Mucosa of gallbladder (tissue), 1 donor: ENCODE measurements around the gene FLT1. TPM values are rescaled to one million over a fixed set of nuclear protein-coding genes. Genes with fewer than 3 reads are reported as not detected.

Experiments used
- DNase-seq: peaks from one replicate; pipeline ENCODE4 v3.0.0-alpha.2; 2020; ENCODE audit warnings: low spot score
- total RNA-seq: library from RNA; stranded (reverse); gene quantifications from one replicate; pipeline ENCODE4 v1.2.1, GENCODE V29; 2021
- donor health status: DM: no; HTN: no; CAD: no.

FLT1 gene
- total RNA-seq, 1 donor from 2014 or later: 23.6 TPM

DNA sequence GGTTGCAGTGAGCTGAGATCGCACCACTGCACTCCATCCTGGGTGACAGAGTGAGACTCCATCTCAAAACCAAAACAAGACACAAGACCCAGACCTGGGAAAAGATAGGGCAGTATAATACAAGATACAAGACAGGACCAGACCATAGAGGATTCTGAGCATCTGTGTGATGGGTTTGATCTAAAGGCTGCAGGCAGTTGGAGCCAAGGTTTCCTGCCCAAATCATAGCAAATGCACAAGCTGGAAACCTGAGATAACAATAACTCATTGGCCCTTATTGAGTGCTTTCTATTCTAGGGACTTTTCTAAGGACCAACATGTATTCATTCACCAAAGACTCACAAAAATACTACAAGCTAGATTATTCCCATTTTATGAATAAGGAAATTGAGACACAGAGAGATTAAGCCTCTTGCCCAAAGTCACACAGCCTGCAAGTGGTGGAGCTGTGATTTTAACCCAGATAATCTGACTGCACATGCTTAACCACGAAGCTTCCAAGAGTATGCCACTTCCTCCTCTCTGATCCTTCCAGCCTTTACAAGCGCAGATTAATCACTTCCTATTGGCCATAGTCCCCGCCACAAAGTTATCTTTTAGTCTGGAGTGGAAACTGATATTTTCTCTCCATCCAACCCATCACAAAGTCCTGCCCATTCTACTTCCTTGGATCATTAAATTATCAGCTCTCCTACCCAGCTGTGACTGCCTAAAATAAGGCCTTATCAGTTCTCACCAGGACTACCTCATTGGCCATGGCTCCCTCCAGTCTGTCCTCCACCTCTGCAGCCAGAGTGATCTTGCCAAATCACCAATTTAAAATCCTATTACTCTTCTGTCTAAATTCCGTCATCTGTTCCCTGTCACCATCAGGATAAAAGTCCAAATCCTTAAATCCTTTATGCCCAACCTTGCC is 147.2 kb downstream of the FLT1 start:
- DNase-seq: no peak

DNA sequence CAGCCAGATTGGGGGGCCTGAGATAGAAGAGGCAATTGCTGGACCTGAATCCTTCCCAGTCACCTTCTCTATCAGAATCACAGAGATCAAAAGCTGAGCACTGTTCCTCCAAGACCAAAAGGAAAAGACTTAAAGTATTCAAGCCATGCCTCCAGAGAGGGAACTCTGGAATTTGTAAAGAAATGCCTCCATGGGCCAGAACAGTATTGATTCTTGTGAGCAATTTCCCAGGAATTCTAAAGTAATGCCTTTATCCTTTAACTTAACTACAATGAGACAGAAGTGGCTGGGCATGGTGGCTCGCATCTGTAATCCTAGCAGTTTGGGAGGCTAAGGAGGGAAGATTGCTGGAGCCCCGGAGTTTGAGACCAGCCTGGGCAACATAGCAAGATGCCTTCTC is 148.8 kb downstream of the FLT1 start:
- DNase-seq: no peak

DNA sequence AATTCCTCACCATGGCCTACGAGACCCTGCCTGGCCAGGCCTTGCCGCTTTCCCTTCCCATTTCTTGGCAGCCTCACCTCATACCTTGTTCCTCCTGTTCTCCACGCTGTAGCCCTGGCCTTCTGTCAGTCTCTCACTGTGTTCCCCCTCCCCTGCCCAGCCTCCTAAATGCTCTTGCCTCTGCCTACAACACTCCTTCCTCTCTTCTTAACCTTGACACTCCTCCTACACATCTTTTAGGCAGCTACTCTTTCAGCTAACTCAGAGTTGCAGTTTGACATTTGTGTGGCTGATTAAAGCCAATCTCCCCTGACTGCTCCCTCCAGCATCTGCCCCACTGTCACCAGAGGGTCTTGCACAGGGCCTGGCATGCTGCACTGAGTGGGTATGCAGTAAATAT is 150.8 kb downstream of the FLT1 start:
- DNase-seq: no peak

DNA sequence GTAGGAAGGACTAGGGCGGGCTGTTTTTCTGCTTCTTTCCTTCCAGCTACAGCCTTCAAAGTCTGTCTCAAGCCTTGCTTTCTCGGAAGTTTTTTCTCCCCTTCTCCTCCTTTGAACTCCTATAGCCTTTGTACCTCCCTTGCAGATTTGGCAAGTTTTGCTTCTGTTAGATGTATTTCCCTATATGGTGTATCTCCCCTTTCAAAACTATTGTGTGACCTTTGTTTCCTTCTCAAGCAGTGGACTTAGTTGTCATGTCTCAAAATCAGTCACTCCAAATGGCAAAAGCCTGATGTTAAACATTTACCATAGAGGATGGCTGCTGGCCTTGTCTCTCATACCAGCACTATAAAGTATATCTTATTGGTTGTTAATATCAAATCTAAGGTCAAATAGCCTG is 152.7 kb downstream of the FLT1 start:
- DNase-seq: no peak

DNA sequence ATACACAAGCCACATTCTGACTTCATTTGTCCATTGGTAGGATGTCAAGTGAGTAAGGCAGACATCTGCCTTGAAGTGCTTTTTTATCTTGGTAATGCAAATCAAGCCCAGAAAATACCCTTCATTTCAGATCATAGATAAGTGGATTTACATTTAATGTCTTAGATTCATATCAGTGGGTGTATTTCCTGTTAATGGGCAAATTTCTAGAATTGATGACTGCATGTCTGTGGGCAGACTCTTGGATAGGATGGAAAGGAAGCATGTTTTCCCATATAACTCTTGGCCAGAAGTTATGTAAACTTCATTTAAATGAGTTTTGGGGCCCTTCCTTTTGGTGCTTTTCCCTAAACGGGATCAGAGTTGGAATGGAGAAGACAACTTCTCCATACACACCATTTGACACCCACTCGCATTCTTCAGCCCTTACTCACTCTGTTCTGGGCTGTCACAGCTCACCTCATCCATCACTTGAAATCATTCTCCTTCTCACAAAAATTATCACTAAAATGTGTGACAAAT is 154.6 kb downstream of the FLT1 start:
- DNase-seq: no peak

DNA sequence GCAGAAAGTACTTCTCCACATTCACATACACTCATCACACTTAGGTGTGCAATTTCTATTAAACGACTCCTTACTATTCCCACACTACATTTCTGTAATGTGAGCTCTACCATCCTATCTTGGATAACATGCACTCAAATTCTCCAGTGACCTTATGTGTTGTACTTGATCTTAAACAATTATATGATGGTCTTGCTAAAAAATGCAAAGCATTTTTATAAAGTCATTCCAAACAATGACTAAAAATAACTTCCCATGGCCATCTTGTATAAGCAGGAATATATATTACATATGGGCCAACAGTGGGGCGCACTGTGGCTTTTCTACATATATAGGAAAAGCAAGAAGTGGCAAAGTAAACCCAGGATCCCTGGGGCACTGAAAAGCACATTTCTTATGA is 155.5 kb downstream of the FLT1 start:
- DNase-seq: no peak

DNA sequence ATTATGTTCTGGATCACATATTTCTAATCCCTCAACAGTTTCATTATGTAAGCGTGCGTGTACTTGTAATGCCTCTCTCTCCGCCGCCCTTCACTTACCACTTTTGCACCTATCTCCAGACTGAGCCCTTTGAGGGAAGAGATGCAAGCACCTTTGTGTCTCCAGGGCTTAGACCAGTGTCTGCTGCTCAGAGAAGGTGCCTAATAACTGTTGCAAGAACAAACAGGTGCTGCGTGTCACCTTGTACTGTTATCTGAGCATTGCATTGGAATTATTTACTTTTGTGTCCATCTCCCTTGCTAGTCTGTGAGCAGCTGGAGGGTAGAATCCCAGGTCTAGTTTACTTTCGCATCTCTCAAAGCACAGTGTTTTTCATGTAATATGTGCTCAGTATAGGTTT is 156.2 kb downstream of the FLT1 start:
- DNase-seq: no peak

DNA sequence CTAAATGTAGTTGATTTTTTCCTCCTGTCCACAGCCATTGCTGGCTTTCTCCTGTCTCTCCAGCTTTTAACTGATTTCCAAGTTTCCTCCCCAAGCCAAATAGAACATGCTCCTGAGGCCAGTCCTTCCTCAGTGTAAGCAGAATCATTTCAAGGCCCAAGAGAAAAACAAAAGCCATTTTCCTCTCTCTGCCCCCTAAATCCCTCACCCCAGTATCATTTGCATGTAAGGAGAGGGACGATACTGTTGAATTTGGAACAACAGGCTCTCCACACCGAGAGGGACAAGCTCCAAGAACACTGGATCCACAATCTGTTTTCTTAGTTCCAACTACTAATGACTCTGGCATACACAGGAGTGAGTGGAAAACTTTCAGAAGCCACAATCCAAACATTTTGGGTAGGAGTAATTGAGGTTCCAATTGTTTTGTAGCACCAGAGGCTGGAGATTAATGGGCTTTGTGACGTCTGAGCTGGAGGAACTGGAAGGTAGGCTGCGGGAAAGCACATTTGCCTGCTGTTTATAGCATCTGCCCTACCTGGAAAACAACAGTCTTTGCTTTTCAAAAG is 156.8 kb downstream of the FLT1 start:
- DNase-seq: no peak

DNA sequence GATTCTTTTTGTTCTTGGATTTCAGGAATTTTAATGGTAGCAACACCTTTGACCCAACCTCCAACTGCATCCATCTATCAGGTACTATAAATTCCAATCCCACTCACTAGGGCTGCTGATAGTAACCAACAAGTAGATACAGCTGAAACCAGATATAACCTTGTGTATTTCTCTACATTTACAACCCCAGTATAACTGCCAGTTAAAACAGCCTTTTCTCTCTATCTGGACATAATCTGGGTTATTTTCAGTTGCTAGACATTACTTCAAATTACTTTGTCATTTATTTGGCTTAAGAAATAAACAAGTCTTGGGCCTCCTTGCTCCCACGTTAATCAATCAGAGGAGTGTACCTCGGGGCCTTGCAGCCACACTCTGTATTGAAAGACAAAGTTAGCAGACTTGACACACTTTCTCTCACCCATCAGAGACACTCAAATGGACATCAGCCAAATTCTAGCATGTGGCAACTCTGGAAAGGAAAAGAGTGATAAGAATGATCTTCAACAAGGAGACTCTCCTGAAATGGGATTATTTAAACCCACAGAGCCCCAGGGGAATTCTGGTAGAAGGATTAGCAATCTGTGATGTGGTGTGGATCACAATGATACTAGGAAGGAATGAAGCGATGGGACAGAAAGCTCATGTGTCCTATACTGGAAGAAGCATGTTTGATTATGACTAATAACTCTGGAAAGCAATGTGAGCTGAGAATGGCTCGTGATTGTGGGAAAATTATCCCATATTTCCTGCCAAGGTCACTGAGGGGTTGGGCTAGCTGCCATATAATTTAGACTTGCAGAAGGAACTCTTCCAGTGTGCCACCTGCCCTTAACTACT is 157.5 kb downstream of the FLT1 start:
- DNase-seq: no peak

DNA sequence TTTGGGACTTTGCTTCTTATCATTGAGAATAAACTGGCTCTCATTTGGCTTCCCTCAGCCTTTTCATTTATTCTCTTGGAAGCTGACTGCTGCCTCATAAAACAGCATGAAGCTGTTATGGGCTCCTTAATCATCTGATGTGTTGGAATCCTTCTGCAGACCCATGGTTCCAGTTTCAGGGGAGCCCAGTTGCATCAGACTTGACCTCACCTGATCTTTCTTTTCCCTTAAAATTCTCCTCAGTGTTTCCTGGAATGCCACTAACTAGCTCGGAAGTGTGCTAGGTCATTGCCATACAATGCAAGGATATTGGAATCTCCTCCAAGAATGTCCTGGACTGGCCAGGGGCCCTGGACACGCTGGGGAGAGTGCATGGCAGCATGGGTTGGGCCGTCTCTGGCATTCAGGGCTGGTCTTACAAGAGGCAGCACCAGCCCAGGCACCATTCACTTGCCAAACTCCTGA is 158.7 kb downstream of the FLT1 start:
- no peak for DNase-seq

DNA sequence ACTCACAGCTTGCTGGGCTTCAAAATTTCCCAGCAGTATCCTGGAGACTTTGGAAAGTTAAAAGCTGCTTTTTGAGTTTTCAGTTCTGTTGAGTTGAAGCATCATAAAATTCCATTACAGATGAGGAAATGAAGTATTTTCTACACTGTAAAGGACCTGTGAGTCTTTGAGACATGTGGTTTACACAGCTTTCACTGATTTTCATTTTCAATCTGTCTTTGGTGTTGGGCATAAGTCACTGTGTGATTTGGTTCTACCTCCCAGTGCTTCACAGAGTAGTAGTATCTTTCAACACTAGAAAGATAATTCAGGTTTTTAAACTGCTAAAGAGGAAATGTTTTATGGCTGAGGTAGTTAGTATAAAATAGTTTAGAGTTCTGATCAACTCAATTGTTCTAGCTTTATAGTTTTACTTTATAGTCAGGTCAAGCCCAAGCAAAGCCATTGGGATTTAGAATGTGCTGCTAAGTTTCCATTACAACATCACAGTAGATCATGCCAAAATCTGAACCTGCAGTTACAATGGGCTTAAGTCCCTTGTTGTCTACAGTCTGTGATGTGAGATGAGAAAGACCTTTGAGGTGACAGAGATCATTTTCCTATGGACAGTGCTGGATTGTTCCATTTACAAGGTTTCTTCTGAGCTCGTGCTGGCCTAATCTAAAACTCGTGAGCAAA is 161.6 kb downstream of the FLT1 start:
- no peak for DNase-seq

DNA sequence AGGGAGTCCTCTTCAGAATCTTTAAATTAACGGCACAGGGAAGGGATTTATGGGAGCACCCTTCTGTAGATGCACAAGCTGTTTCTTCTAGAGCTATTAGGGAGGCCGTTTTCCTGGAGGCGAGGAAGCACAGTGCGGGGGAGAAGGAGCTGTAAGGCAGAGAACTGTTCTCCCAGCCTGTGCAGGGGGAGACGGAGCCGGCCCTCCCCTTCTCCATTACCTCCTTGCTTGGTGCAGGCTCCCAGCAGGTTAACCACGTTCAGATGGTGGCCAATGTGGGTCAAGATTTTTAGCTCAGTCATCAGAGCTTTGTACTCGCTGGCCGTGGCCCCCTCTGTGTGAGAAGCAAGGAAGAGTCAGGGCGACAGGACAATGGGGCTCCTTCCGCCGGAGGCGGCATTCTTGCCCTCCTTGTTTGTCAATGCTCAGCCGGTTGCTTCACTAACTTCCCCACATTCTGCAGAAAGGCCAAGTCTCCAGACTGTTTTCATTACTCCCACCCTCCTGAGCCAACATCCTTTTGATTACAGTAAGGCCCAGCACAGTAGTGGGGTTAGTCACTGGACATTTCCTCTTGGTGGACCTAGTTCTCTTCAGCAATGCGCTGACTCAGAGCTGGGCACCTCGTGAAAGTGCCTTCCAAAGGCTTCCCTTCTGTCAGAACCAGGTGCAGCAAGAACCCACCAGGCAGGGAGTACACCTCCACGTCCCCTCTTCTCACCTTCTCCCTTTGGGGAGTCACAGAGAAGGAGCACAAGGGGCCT is 165.4 kb downstream of the FLT1 start:
- DNase-seq: no peak

DNA sequence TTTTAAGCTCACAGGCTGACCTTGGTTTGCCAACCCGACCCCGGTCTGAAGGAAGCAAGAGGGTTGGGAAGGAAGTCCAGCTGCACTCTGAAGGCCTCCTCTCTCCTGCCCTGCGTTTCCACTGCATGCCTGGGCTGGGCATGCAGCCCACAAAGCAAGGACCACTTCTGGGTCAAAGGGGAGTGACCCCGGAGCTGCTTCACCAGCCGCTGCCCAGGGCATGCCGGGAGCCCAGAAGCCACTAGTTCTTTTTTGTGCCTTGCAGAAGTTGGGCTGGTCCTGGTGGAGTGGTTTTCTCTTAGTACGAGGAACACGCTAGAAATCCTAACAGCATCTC is 166.7 kb downstream of the FLT1 start:
- no peak for DNase-seq

DNA sequence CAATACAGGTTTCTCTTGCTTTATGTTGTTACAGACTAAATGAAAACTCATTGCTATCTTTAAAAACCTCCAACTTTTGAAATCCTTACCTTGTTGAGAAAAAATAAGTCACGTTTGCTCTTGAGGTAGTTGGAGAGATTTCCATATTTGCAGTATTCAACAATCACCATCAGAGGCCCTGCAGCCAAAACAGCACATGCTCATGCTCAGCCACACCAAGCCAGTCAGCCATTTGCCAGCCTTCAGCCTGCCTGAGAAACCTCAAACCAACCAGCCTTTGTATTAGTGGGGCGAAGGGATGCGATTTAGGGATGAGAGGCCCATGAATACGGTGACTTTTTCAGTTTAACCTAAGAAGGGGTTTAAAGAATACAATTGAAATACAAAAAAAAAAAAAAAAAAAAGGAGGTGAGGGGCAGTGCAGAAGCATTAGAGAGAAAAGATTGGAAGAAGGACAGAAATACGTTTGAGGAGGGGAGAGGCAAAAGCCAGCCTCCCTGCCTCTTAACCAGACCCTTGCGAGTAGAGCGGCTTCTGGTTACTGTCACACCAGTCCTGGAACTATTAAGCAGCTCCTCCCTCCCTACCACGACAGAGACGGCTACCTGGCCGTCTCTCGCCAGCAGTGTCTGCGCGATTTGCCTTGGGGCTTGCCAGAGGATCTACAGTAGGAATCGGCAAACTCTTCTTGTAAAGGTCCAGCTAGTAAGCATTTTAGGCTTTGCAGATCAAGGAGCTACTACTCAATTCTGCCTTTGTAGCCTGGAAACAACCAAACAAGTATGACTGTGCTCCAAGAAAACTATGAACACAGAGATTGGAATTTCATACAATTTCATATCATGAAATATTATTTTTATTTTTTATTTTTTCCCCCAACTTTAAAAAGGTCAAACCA is 167.3 kb downstream of the FLT1 start:
- DNase-seq: no peak

DNA sequence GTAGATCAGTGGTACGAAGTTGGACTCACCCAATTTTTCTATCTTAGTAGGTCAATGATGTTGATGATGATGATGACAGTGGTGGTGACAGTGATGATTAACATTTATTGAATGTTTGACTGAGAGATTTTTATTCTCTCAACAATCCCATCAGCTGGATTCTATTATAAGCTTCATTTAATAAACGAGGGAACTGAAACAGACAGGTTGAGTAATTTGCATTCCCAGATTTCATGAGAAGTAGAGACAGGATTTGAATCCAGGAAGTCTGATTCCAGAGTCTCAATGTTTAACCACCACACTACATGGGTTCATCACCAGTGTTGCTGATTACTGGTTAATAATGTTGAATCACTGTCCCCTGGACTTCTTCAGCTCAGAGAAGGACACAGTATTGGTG is 168.9 kb downstream of the FLT1 start:
- DNase-seq: no peak

DNA sequence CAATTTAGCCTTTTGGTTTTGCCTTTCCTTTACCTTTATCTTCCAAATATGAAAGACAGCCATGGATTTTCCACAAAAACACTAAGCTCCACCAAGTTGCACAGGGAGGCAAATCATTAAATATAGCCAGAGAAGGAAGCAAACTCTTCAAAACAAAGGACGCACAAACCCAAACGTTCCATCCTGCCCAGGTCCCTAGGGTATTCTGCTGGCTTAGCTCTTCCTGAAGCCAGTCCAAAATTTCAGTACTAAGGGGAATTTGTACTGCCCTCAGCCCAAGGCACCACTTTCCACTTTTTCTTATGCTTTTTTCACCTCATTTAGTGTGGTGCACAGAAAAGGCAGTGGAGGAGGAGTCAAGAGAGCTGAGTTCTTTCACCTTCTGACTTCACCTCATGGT is 169.9 kb downstream of the FLT1 start:
- DNase-seq: no peak

DNA sequence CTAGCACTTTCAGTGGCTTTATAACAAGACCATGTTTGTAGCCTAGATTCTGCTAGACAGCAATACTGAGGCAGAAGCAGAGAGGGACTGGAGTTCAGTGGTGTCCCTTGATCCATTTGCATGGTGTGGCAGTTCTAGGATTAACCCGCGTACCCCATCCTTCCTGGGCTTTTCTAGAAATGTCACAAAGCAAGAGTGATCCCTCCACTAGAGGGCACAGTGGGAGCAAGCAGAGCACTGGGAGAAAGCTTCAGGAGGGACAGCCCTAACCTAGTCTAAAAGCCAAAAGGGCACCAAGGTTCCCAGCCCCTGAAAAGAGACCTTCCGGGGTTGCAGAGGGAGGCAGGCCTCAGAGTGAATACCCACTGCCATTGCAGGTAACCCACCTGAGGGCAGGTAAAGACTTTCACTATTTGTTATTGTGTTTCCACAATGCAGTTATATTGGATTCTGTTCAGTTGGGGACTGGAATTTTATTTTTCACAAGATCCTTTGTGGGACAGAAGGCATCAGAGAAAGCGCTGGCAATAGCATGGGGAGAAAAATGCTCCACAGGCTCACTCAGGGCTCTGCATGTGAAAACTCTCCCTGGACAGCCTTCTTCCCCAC is 170.6 kb downstream of the FLT1 start:
- peak; percentile 59 for DNase-seq

DNA sequence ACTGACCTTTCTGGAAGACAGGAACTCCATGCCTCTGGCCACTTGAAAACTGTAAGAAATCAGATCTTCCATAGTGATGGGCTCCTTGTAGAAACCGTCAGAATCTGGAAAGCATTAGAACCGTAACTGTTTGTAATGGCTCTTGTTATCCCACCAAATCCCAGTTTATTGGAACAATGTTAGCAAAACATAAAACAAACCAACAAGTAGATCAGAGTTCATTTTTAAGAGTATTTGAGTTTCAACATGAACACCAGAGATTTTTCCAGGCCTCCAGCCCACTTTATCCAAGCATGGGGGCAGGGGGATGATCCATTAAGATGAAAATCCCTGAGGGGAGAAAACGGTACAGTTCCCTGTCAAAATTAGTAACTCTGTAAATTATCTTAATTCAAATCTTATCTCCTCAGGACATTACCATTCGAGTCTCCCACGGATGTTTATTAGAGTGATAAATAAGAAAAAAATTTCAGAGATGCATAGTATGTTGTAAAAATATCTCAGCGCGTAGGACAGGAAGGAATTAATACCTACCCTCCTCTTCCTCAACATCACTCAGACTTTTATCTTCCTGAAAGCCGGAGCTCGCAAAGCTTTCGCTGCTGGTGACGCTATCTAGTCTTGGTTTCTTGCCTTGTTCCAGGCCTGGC is 172.5 kb downstream of the FLT1 start:
- no peak for DNase-seq

DNA sequence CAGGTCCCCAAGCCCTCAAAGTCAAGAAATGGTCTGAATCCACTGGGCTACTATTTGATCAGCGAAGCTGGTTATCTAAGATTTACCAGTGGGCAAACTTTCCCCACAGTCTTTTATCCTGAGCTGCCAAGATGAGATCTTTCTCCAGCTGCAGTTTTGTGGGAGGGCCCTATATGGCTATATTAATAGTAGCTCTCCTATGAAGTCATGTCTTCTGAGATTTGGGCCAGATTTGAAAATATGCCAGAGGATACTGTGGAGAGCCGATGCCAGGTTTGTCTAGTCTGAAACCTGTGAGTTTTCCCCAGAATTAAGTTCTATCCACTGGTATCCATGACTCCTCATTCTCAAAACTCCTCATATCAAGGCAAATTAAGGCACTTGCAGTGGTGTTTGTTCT is 173.2 kb downstream of the FLT1 start:
- DNase-seq: no peak
